ENCODE measurements around the gene DCAF8. TPM values are rescaled to one million over a fixed set of nuclear protein-coding genes. Genes with fewer than 3 reads are reported as not detected.
A peak's percentile ranks its signal among the peaks of the same experiment; 100 is the strongest.

Gene DCAF8
- total and polyA plus RNA-seq, 2 of the 4 experiments (the other 2 are of a cell fraction), result 83.3 to 83.8 TPM

GRCh38 chr1:160211046-160211790 lies 51.1 kb downstream of the DCAF8 start:
- H3K23ac ChIP-seq (ENCODE audit: low read depth, low read length), result peak overlapping the region; percentile 40; the same call in 1 of the 2 replicates

More at GRCh38 chr1:160211046-160211790, 51.1 kb downstream of the DCAF8 start:
- no CpG with 5 or more reads among the region's 10 CpGs for WGBS, 2 experiments (ENCODE audit: extremely low coverage in 2 of 2, insufficient read length in 1 of 2)
- Histone ChIP-seq H2BK15ac (ENCODE audit: low read depth, low read length) (no peak overlapping the region), H2AK9ac (replicated peaks; ENCODE audit: low read depth, low read length, poor library complexity) (peak overlapping the region; percentile 18), H3K14ac (replicated peaks; ENCODE audit: low read depth, low read length) (no peak overlapping the region), H3K27me3 (ENCODE audit: control insufficient read depth, insufficient read depth, low read length) (no peaks in the 10 kb centered on the region), H4K5ac (ENCODE audit: low read depth, low read length) (no peak overlapping the region), H3K18ac (ENCODE audit: low read depth, low read length) (no peak overlapping the region), H3K4ac (ENCODE audit: low read depth, low read length) (no peak overlapping the region), H2BK20ac (ENCODE audit: low read depth, low read length) (no peak overlapping the region), H2AFZ (replicated peaks; ENCODE audit: low read length, poor library complexity) (no peak overlapping the region), H3K9me1 (ENCODE audit: insufficient read depth, low read length) (peaks cover 40% of the 10 kb centered on the region), H4K8ac (ENCODE audit: low read depth in 2 of 2, low read length in 2 of 2) (no peak overlapping the region), H3K56ac (ENCODE audit: extremely low read depth, insufficient read depth, low read length) (no peak overlapping the region), H3K9me3 (ENCODE audit: control insufficient read depth, insufficient read depth, low read length) (no peaks in the 10 kb centered on the region), H2AK5ac (ENCODE audit: low read depth, low read length) (no peak overlapping the region), H2BK120ac (ENCODE audit: low read depth, low read length) (no peak overlapping the region), H3K4me3 (ENCODE audit: insufficient read depth, low read depth, low read length) (no peak overlapping the region), H3K4me2 (ENCODE audit: low read depth, low read length) (no peak overlapping the region), H4K20me1 (ENCODE audit: insufficient read depth, low read length) (peaks cover 79% of the 10 kb centered on the region), H3K27ac (ENCODE audit: insufficient read depth, low read length) (peak overlapping the region; percentile 6; the same call in 1 of the 2 replicates), H3K79me1 (ENCODE audit: low read depth in 1 of 2, low read length in 2 of 2) (peaks cover 40 to 91% of the 10 kb centered on the region in 2 experiments), H3K36me3 (ENCODE audit: control insufficient read depth, insufficient read depth, low read length) (peaks cover 78% of the 10 kb centered on the region), H2BK5ac (ENCODE audit: low read depth, low read length, poor library complexity, severe bottlenecking) (no peak overlapping the region), H4K91ac (ENCODE audit: insufficient read depth, low read depth, low read length) (no peak overlapping the region), H3K4me1 (ENCODE audit: control insufficient read depth, insufficient read depth, low read length) (peaks cover 38% of the 10 kb centered on the region), H3K9ac (ENCODE audit: low read depth, low read length) (no peak overlapping the region)
- CTCF ChIA-PET, result interaction anchor here (1.3 to 1.7 kb wide), 2 partner anchors 9 to 41 kb away, joined by 4 to 6 read pairs; no protein-coding TSS in a partner anchor
- dilution Hi-C loops (cut with HindIII; ENCODE audit: low sequenced_read_pairs, unreplicated experiment) (loop anchor here (10.0 kb wide), 1 partner anchor 106 kb away; no protein-coding TSS in a partner anchor), in situ Hi-C loops (cut with MboI; ENCODE audit: low sequenced_read_pairs) (no loop called here), intact Hi-C loops (cut with micrococcal nuclease) (loop anchor here (10.0 kb wide), 1 partner anchor 286 kb away; the partner anchor contains the start of gene TAGLN2)
- ATAC-seq (ENCODE audit: low read depth), result no peak
- no peak for DNase-seq
- POLR2A ChIA-PET (ENCODE audit: unreplicated experiment), result no interaction called here
- BruUV-seq (replicated peaks), result no TSS peak
- TF ChIP-seq MXI1 (IDR thresholded peaks at IDR 0.05; ENCODE audit: borderline replicate concordance, low read depth, low read length) (no peak), FOS (IDR thresholded peaks at IDR 0.05; ENCODE audit: low read depth, low read length) (no peak), CEBPB (IDR thresholded peaks at IDR 0.05; ENCODE audit: low read depth, low read length) (no peak), MAZ (IDR thresholded peaks at IDR 0.05; ENCODE audit: borderline replicate concordance, low read depth, low read length) (no peak), USF2 (IDR thresholded peaks at IDR 0.05; ENCODE audit: low read depth, low read length) (no peak), ELK1 (IDR thresholded peaks at IDR 0.05; ENCODE audit: borderline replicate concordance, low read depth, low read length) (no peak)

Measured in IMR-90 (cell line).